ENCODE data around the gene CFH. TPM values are rescaled to one million over a fixed set of nuclear protein-coding genes. Genes with fewer than 3 reads are reported as not detected.
"Not testable (repeated sequence)": the region's sequence is repeated elsewhere in the genome, so short reads cannot be mapped to it uniquely, and the experiment has no call there.

Gene CFH
- total RNA-seq, 1 donor from 2014 or later: 1.6 TPM

GRCh38 chr1:196611873-196612272 lies 40.0 kb upstream of the CFH start:
- no peaks in the 10 kb centered on the region for H3K9me3 Mint-ChIP-seq
- DNase-seq (ENCODE audit: extremely low spot score, unreplicated experiment): no peak
- peaks cover 4% of the 10 kb centered on the region for H3K27me3 Mint-ChIP-seq
- no peak for TF ChIP-seq CTCF (conservative IDR thresholded peaks at IDR 0.05)
- H3K4me3 Mint-ChIP-seq: no peak overlapping the region
- no peak overlapping the region for H3K27ac Mint-ChIP-seq
- no peaks in the 10 kb centered on the region for H3K36me3 Mint-ChIP-seq
- peaks cover 14% of the 10 kb centered on the region for H3K4me1 Mint-ChIP-seq (ENCODE audit: unreplicated experiment)

- no peak overlapping the region for H3K27ac Mint-ChIP-seq
- no peaks in the 10 kb centered on the region for H3K4me1 Mint-ChIP-seq (ENCODE audit: unreplicated experiment)
- no peak overlapping the region for H3K4me3 Mint-ChIP-seq
- TF ChIP-seq CTCF (conservative IDR thresholded peaks at IDR 0.05): no peak
- no peak for DNase-seq (ENCODE audit: extremely low spot score, unreplicated experiment)
- no peaks in the 10 kb centered on the region for H3K9me3 Mint-ChIP-seq
- H3K27me3 Mint-ChIP-seq: no peaks in the 10 kb centered on the region
- H3K36me3 Mint-ChIP-seq: no peaks in the 10 kb centered on the region
These were observed 32.1 kb upstream of the CFH start for GRCh38 chr1:196619721-196620120.

DNA sequence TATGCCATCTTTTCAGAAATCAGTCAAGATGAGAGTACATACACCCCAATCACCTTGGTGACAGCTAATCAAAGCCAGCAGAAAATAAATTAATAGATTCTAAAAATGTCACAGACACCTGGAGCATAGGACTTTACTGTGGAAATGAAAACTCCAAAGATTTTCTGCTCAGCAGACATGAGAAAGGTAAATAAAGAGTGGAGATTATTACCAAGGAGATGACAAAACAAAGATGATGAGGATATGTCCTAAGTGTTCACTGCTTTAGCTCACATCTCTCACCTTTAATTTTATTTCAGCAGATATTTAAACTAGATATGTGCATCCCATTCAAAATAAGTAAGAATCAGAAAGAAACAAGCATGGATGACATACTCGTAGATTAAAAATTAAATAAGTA lies 28.8 kb upstream of the CFH start:
- peaks cover 1% of the 10 kb centered on the region for H3K9me3 Mint-ChIP-seq
- H3K36me3 Mint-ChIP-seq: no peaks in the 10 kb centered on the region
- H3K27me3 Mint-ChIP-seq: no peaks in the 10 kb centered on the region
- no peak overlapping the region for H3K4me3 Mint-ChIP-seq
- TF ChIP-seq CTCF (conservative IDR thresholded peaks at IDR 0.05): no peak
- no peak overlapping the region for H3K27ac Mint-ChIP-seq
- no peaks in the 10 kb centered on the region for H3K4me1 Mint-ChIP-seq (ENCODE audit: unreplicated experiment)
- no peak for DNase-seq (ENCODE audit: extremely low spot score, unreplicated experiment)

DNA sequence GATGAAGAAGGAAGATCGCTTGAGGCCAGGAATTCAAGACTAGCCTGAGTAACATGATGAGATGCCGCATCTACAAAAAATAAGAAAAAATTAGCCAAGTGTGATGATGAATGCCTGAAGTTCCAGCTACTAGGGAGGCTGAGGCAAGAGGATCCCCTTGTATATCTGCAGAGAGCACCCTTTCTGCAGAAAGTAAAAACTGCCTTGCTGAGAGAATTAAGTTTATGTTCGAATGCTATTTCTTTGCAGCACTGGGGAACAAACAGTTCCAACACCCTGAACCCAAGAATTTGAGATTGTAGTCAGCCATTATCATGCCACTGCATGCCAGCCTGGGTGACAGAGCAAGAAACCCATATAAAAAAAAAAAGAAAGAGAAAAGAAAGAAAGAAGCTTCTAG lies 23.0 kb upstream of the CFH start:
- Mint-ChIP-seq H3K27me3 (no peaks in the 10 kb centered on the region), H3K27ac (no peak overlapping the region), H3K36me3 (no peaks in the 10 kb centered on the region), H3K4me3 (no peak overlapping the region), H3K4me1 (ENCODE audit: unreplicated experiment) (no peaks in the 10 kb centered on the region), H3K9me3 (peaks cover 5% of the 10 kb centered on the region)
- DNase-seq (ENCODE audit: extremely low spot score, unreplicated experiment): no peak
- TF ChIP-seq CTCF (conservative IDR thresholded peaks at IDR 0.05): no peak

- H3K36me3 Mint-ChIP-seq: no peaks in the 10 kb centered on the region
- no peak for TF ChIP-seq CTCF (conservative IDR thresholded peaks at IDR 0.05)
- no peak overlapping the region for H3K4me3 Mint-ChIP-seq
These were observed 14.2 kb upstream of the CFH start for GRCh38 chr1:196637606-196638005.

GRCh38 chr1:196638466-196638865 lies 13.4 kb upstream of the CFH start:
- H3K36me3 Mint-ChIP-seq: no peaks in the 10 kb centered on the region
- TF ChIP-seq CTCF (conservative IDR thresholded peaks at IDR 0.05): no peak
- DNase-seq (ENCODE audit: extremely low spot score, unreplicated experiment): no peak
- no peak overlapping the region for H3K27ac Mint-ChIP-seq
- H3K27me3 Mint-ChIP-seq: no peaks in the 10 kb centered on the region
- H3K9me3 Mint-ChIP-seq: no peaks in the 10 kb centered on the region
- no peaks in the 10 kb centered on the region for H3K4me1 Mint-ChIP-seq (ENCODE audit: unreplicated experiment)
- no peak overlapping the region for H3K4me3 Mint-ChIP-seq

More at GRCh38 chr1:196637606-196638005, 14.2 kb upstream of the CFH start:
- Mint-ChIP-seq H3K27ac (no peak overlapping the region), H3K4me1 (ENCODE audit: unreplicated experiment) (no peaks in the 10 kb centered on the region), H3K27me3 (no peaks in the 10 kb centered on the region), H3K9me3 (no peaks in the 10 kb centered on the region)
- no peak for DNase-seq (ENCODE audit: extremely low spot score, unreplicated experiment)

- H3K27me3 Mint-ChIP-seq; H3K4me3 Mint-ChIP-seq; H3K27ac Mint-ChIP-seq; H3K36me3 Mint-ChIP-seq; H3K9me3 Mint-ChIP-seq; H3K4me1 Mint-ChIP-seq (ENCODE audit: unreplicated experiment); DNase-seq (ENCODE audit: extremely low spot score, unreplicated experiment): not testable (repeated sequence)
These were observed 12.6 kb upstream of the CFH start for GRCh38 chr1:196639291-196639690.
